Hepatic stellate cell (primary cell): Measurements from ENCODE around the gene LRRIQ4.

Source experiments
- DNase-seq: peaks from one replicate; pipeline ENCODE4 v3.0.0; 2011; ENCODE audit warnings: low spot score

LRRIQ4 gene

GRCh38 chr3:169809230-169809795 lies 3.4 kb upstream of the LRRIQ4 start:
- no peak for DNase-seq

DNA sequence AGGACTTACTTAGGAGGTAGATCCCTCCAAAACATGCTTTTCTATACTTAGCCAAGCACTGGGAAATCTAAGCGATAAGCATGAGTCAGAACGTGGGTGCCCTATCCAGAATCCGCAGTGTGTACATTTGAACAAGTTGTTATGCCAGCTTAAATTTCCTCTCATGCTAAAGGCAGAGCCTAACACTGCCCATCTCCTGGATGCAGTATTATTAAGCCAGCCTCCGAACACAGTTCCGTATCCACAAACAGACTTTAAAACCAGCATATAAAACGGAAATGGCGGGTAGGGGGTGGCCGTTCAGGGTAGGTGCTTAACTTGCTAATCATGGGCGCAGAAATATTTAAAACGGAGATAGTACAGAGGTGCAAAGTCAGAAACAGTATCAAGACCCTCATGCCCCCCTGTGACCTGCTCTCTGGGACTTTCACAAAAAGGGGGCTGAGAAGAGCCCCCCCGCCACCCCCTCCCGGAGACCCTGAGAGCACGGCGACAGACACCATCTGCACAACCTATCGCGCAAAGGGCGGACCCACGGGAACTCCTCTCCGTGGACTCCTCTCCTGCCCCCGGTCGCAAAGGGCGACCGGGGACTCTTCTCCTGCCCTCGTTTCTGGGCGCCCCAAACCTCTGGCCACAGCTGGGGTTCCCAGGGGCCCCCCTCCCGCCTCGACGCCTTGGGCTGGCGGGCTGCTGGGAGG lies 889 bp upstream of the LRRIQ4 start:
- peak; percentile 53 for DNase-seq

GRCh38 chr3:169813278-169813677 lies 608 bp downstream of the LRRIQ4 start:
- no peak for DNase-seq

DNA sequence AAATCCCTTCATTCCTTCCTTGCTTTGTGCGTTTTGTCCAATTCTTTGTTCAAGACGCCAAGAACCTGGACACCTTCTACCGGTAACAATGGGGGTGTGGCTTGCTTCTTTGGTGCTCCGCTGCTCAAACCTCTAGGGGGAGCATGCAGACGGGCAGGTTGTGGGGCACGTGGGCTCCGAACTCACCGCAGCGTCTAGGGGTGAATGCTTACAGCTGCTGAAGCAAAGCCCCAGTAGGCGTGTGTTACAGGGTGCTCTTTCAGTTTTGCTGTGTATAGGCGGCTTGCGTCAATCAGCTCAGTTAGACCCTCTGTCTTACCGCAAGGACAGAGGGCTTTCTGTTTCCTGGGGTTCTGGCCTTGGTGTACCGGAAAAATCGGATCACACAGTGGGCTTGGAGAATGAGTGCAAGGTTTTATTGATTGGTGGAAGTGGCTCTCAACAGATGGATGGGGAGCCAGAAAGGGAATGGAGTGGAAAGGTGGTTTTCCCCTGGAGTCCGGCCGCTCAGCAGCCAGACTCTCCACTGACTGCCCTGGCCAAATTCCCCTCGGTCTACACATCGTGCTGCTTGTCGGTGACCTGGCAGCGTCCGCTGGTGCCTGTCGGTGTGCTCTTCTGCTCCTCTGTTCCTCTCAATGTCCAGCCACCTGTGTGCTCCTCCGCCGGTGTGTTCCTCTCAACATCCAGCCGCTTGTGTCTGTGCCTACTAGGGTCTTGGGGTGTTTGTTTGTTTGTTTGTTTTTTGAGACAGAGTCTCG lies 1.3 kb downstream of the LRRIQ4 start:
- no peak for DNase-seq

DNA sequence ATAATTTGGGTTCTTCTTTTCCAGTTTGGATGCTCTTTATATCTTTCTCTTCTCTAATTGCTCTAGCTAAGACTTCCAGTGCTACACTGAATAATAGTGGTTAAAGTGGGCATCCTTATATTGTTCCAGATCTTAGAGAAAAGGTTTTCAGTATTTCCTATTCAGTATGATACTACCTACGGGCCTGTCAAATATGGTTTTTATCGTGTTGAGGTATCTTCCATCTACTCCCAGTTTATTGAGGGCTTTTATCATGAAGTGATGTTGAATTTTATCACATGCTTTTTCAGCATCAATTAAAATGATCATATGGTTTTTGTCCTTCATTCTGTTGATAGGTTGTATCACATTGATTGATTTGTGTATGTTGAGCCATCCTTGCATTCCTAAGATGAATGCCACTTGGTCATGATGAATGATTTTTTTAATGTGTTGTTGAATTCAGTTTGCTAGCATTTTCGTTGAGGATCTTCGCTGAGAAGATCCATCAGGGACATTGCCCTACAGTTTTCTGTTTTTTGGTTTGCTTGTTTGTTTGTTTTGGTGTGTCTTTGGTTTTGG lies 3.0 kb downstream of the LRRIQ4 start:
- no peak for DNase-seq

DNA sequence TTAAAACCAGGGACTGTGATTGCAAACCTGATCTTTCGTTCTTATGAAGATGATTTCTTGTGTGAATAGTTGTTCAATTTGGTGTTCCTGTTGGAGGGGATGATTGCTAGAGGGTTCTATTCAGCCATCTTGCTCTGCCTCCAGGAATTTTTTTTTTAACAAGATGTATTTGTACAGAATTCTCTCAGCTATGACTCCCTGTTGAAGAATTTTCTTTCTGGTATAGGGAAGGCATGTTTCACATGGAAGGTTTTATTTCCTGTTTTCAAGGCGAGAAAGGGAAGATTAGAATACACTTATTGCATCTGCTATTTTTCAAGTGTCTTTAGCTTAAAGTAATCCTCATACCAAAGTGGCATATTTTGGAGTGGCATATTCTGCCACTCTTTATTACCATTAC lies 5.6 kb downstream of the LRRIQ4 start:
- peak; percentile 32 for DNase-seq

DNA sequence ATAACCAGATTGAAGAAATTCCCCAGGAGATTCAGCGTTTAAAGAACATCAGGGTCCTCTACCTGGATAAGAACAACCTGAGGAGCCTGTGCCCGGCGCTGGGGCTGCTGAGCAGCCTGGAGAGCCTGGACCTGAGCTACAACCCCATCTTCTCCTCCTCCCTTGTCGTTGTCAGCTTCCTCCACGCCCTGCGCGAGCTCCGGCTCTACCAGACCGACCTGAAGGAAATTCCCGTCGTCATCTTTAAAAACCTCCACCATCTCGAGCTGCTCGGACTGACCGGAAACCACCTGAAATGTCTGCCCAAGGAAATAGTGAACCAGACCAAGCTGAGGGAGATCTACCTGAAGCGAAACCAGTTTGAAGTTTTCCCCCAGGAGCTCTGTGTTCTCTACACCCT lies 9.4 kb downstream of the LRRIQ4 start:
- no peak for DNase-seq

- DNase-seq = no peak
These were observed 9.9 kb downstream of the LRRIQ4 start for GRCh38 chr3:169822540-169822939.

DNA sequence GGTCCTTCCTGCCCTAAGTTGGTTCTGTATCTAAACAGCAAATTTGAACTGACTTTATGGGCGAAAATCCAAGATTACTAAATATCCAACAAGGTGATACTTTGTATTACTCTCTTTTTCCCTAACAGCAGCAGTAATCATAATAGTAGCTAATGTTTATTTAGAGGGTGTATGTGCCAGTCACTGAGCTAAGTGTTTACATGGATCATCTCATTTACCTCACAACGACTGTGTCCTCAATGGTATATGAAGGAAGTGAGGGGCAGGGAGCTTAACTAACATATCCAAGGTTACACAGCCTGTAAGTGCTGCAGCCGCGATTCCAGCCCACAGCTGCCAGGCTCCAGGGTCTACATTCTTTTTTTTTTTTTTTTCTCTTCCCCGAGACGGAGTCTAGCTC lies 10.3 kb downstream of the LRRIQ4 start:
- DNase-seq = no peak

DNA sequence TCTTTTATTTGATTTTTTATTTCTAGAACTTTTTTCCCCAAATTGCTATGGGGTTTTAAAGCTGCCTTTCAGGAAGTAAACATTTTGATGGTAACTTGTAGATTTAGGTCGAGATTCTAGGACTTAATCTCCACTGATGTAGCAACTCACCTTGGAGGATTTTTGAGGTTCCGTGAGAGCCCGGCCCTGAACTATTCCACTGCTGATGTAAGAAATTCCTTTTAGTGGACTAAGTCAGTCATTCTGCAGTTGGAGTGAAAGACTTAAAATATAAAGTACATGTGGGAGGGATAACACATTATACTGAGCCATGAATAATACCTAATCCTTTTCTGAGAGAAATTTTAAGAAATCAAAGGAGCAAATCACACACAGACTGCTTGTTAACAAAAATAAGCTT lies 12.6 kb downstream of the LRRIQ4 start:
- no peak for DNase-seq

- DNase-seq = no peak
These were observed 15.0 kb downstream of the LRRIQ4 start for GRCh38 chr3:169827712-169828111.

- DNase-seq = no peak
These were observed 22.9 kb downstream of the LRRIQ4 start for GRCh38 chr3:169835533-169835932.

- DNase-seq = peak; percentile 12
These were observed 23.6 kb downstream of the LRRIQ4 start for GRCh38 chr3:169836078-169836941.

- no peak for DNase-seq
These were observed 24.2 kb downstream of the LRRIQ4 start for GRCh38 chr3:169836942-169837275.

- DNase-seq = no peak
These were observed 25.9 kb downstream of the LRRIQ4 start for GRCh38 chr3:169838511-169839030.

- DNase-seq = no peak
These were observed 28.5 kb downstream of the LRRIQ4 start for GRCh38 chr3:169841171-169841570.

- no peak for DNase-seq
These were observed 30.3 kb downstream of the LRRIQ4 start for GRCh38 chr3:169842960-169843359.

DNA sequence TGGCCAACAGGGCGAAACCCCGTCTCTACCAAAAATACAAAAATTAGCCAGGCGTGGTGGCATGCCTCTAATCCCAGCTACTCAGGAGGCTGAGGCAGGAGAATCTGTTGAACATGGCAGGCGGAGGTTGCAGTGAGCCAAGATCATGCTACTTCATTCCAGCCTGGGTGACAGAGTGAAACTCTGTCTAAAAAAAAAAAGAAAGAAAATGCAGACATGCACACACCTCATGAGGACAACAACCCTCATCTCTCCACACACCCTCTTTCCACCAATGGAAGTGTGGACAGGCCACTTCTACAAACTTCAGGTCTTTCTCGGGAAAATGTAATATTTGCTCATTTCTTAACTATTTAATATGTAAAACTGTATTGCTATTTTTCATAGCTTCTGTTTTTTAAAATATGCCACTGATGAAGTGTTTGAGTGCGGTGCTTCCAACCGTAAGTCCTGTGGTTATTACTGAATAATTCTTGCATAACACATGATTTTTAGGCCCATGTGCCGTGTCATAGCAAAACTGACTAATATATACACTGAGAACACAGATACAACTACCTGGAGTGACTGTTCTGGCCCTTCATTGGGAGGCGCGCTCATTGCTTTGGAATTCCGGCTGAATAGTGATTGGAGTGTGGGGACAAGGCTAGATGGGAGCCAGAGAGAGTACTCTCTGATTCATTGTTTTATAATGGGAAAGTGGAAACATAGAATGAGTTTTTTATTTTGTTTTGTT lies 34.0 kb downstream of the LRRIQ4 start:
- peak; percentile 55 for DNase-seq

GRCh38 chr3:169847896-169848295 lies 35.2 kb downstream of the LRRIQ4 start:
- no peak for DNase-seq

GRCh38 chr3:169848741-169849140 lies 36.1 kb downstream of the LRRIQ4 start:
- no peak for DNase-seq

DNA sequence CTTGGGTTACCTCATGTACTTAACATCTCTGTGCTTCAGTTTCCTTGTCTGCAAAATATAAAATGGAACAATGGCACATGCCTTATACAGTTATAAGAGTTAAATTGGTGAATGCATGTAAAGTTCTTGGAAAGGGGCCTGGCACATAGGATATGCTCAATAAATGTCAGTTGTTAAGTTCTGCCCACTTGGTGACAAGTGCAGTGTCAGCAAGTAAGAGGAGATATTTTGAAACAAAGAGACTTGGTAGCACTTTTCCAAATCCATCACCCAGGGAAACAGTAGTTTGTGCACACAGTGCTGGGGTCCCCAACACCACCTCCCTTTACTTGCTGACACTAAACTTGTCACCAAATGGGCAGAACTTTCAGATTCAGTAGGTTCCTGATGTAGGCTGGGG lies 37.9 kb downstream of the LRRIQ4 start:
- no peak for DNase-seq
